Mammary epithelial cell (primary cell): ENCODE measurements around the gene KCNMA1.

Experiments
- CTCF ChIP-seq, 2 donors: IDR thresholded peaks in 1 of 2; conservative IDR thresholded peaks in 1 of 2; 2 replicates each; pipeline ENCODE4 v1.5.1; 2011 to 2012; ENCODE audit warnings: inconsistent platforms in 2 of 2, low read length in 2 of 2, mild to moderate bottlenecking in 2 of 2, control low read depth in 1 of 2, low read depth in 1 of 2; ENCODE audit not compliant: insufficient read depth in 1 of 2; ENCODE audit errors: extremely low read depth in 1 of 2
- EZH2 ChIP-seq: IDR thresholded peaks from 2 replicates; pipeline ENCODE4 v1.6.1; 2012; ENCODE audit warnings: low read length, inconsistent platforms, borderline replicate concordance

- TF ChIP-seq CTCF (conservative IDR thresholded peaks at IDR 0.05 in 1 of 2, IDR thresholded peaks at IDR 0.05 in 1 of 2; ENCODE audit: extremely low read depth in 1 of 2, insufficient read depth in 1 of 2, low read depth in 1 of 2, low read length in 2 of 2), result no peak
- no peak for TF ChIP-seq EZH2
These were observed 722.3 kb downstream of the KCNMA1 start for GRCh38 chr10:76915316-76915715.
